NCI-H2196 (cell line): ENCODE measurements around the gene RBM19.
A peak's percentile ranks its signal among the peaks of the same experiment; 100 is the strongest.
"Not testable (repeated sequence)": the region's sequence is repeated elsewhere in the genome, so short reads cannot be mapped to it uniquely, and the experiment has no call there.

Source experiments
- DNase-seq: peaks from one replicate; lab custom pipeline; 2025; ENCODE audit not compliant: unreplicated experiment; lab: John Stamatoyannopoulos, UW

Gene RBM19

DNA sequence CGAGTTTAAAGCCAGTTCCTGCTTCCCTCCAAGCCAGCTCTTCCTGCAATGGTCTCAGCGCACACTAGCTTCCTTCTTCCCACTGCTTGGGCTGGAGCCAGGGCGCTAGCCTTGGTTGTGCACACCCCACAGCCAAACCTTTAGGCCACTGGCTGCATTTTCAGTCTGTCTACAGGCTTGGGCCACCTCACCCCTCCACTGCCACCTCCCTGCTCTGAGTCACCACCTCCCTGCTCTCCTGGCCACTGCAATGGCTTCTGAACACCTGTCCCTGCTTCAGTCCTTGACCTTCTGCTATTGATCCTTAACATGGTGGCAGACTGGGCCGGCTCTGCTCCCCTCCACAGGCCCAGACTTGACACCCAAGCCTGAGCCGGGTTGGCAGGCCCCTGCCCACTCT, 151.1 kb downstream of the RBM19 start:
- DNase-seq, result peak; percentile 60

- DNase-seq, result no peak
Measured at GRCh38 chr12:113813229-113813541, 152.9 kb downstream of the RBM19 start.

GRCh38 chr12:113812411-113813228, 153.5 kb downstream of the RBM19 start:
- no peak for DNase-seq

DNA sequence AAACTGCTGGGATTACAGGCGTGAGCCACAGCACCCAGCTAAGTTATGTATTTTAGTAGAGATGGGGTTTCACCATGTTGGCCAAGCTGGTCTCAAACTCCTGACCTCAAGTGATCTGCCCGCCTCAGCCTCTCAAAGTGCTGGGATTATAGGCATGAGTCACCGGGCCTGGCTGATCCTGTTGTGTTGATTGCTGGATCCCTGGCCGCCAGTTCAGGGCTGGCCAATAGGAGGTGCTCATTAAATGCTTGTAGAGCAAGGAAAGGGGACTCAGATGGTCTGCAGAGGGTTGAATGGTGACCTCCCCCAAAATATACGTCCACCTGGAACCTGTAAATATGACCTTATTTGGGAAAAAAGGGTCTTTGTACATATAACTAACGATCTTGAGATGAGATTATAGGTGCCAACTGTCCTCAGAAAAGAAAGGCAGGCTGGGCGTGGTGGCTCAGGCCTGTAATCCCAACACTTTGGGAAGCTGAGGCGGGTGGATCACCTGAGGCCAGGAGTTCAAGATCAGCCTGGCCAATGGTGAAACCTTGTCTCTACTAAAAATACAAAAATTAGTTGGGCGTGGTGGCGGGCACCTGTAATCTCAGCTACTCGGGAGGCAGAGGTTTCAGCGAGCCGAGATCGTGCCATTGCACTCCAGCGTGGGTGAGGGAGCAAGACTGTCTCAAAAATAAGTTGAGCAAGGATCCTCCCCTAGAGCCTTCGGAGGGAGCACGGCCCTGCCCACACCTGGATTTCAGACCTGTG, 156.5 kb downstream of the RBM19 start:
- not testable (repeated sequence) for DNase-seq

DNA sequence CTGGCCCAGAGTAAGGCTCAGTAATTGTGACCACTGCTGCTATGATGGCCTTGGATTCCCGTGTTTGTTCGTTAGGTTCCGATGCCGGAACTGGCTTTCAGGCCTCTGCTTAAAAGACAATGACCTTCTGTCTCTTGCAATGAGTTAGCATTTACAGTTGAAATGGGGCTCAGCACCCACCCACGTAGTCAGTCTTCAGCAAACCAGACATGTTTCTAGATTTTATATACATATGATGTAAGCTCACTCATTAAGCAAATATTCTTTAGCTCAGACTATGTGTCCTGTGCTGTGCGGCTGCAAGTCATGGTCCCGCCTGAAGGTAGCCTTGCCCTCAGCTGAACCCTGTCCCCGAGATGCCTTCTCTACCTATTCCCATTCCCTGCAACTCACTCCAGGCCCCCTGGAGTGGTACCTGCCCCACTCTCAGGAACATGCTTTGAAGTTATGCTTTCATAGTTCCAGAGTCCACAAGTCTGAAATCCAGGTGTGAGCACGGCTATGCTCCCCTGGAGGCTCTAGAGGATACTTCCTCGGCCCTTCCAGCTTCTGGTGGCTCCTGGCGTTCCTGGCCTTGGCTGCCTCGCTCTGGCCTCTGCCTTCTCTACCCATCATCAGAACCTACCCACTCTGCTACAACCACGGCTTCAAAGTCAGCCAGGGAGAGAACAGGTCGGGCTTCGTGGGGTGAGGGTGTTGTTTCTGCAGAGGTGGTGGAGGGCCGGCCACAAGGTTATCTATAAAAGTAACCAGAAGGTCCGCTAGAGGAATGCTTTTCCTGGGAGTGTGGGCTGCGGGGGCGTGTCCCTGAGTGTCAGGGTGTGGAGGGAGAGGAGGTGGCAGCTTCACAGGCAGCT, 157.8 kb downstream of the RBM19 start:
- no peak for DNase-seq

DNA sequence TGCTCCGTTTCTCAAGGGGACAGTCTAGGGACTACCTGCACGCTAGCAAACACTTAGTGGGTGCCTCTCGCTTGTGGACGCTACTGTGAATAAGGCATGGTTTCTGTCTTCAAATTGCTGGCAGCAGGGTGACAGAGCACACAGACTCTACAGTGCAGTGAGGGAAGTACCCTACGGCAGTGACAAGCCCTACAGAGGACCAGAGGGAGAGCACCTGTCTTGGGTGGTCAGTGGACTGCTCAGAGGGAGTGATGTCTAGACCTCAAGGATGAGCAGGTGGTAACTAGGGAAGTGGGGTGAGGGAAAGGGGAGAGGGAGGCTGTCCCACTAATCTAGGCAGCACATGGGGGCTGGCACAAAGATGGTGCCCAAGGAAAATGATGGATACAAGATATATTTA, 160.5 kb downstream of the RBM19 start:
- DNase-seq, result no peak

GRCh38 chr12:113804961-113805600, 161.0 kb downstream of the RBM19 start:
- no peak for DNase-seq

- DNase-seq, result no peak
Measured at GRCh38 chr12:113803759-113804140, 162.4 kb downstream of the RBM19 start.

GRCh38 chr12:113802966-113803758, 163.0 kb downstream of the RBM19 start:
- DNase-seq, result no peak

- DNase-seq, result no peak
Measured at GRCh38 chr12:113802000-113802749, 163.9 kb downstream of the RBM19 start.

GRCh38 chr12:113800201-113800600, 165.9 kb downstream of the RBM19 start:
- no peak for DNase-seq

- DNase-seq, result no peak
Measured at GRCh38 chr12:113798552-113798951, 167.6 kb downstream of the RBM19 start.

DNA sequence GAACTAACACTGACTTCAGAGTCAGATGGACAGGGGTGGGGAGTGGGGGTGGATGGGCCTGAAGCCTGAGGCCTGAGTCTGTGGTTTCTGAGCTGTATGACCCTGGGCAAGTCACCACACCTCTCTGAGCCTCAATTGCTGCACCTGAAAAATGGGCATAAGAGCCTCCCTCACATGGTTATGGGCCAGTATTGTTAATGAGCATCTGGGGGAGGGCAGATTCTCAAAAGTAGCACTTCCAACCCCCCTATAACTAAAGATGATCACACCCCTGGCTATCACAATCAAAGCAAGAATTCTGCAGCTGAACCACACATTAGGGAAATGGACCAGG, 168.6 kb downstream of the RBM19 start:
- DNase-seq, result no peak

DNA sequence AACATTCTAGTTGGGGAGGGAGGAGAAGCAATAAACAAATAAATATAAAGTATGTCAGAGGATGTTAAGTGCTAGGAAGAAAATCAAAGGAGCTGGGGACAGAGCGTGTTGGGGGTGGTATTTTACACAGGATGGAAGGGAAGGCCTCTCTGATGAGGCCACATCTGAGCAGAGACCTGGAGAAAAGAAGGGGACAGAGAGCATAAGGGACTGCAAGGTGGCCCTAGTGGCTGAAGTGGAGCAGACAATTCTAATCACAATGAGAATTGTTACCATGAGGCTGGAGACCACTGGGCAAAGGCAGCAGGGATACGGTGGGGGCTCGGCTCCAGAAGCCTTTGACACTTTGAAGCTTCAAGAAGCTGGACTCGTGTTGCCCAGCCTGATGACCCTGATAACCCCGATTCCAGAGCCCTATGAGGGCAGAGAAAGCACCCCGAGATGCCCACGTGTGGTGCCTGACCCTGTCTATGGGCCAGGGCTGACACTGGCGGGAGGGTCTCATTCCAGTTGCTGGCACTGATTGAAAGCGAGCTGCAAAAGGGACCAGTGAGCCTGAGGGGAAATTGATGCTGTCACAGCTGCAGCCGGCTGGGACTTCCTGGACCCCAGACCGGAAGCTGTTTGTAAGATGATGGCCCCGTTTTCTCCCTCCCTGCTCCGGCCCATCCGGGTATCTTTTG, 169.1 kb downstream of the RBM19 start:
- no peak for DNase-seq

DNA sequence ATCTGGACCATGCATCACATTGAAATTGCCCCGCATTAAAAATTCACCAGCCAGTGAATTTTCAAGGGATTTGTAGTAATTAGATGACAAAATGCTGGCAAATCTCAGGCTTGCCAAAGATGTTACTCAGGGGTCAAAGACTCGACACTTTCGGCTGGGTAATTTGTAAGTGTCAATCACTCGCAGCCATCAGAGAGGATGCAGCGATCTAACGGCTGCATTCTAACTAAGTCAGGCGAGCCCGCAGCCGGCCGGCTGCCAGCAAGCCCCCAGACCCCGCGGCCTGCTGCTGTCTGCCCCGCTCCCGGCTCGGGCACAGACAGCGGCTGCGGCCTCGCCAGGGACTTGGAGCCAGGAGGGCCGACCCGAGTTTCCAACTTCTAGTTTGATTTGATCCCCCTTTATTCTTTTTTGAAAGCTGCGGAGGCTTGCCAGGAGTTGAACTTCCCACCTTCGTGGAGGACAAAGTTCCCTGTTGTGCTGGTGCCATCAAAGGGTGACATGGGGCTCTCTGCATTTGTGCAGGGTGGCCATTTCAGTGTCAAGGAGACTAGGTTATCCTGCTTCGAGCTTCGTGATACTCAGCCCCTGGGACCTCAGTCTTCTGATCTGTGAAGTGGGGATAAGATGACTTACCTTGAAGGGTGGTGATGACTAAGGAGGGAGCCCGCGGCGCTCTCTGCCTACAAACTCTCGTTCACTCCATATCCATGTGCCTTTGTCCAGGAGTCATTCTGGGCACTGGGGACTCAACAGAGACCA, 169.9 kb downstream of the RBM19 start:
- DNase-seq, result no peak

DNA sequence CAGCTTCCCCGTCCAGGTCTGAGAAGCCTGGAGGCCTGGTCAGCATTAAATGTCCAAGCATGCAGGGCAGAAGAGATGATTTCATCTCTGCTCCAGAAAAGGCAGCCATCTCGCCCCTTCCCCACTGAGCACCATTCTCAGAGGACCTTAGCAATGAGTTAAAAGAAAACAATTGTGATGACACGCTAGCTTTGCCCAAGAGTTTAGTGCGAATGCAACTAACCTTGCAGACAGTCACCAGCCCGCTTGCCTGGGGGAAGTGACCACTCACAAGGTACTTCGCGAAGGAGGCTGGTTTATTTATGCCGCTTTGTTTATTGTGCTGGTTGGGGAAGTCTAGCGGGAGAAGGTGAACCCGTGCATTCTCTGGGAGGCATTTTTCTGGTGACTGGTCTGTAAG, 170.7 kb downstream of the RBM19 start:
- no peak for DNase-seq

DNA sequence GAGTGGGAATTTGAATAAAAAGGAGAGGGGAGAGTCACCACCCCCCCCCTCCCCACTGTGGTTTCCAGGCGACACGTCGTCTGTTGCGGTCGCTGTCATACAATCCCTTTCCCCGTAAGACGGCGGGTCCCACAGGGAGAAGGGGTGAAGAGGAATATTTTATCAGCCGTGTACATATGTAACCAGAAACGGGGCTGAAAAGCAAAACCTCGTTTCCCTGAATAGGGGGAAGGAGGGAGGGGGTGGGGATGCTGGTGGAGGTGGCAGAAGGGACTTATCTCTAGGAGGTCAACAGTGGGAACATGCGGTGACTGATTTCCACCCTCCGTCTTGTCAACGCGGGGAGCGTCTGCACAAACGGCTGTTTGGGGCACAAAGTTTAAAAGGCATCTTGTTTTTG, 171.4 kb downstream of the RBM19 start:
- DNase-seq, result no peak

GRCh38 chr12:113793250-113793649, 172.9 kb downstream of the RBM19 start:
- DNase-seq, result no peak

DNA sequence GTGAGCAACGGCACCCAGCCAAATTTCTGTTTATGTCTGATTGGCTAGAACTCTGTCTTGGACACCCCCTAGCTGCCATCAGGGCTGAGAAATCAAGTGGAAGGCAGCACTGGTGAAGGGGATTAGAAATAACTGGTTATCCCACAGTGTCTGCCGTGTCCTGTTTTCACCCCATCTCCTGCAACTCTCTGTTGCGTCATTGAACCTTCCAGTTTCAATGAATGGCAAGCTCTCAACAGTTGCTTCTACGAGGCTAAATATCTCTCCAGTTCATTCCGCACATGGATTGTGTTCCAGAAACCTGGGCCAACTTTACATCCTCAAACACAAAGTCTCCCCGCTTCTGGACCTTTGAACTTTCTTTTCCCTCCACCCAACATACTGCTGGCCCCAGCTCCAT, 173.7 kb downstream of the RBM19 start:
- DNase-seq, result no peak
